Hepatocyte (in vitro differentiated cells): ENCODE results near the gene SSTR1.

ENCODE experiments used
- CTCF ChIP-seq: fragments of 200-600 bp; sonication (generic); IDR thresholded peaks from 2 replicates; pipeline ENCODE4 v1.5.1; 2016; ENCODE audit warnings: antibody characterized with exemption, mild to moderate bottlenecking; ENCODE audit not compliant: poor library complexity
- EZH2phosphoT487 ChIP-seq: fragments of 200-600 bp; sonication (generic); IDR thresholded peaks from one replicate; pipeline ENCODE4 v1.6.1; 2018; ENCODE audit warnings: antibody characterized with exemption, mild to moderate bottlenecking, low read depth, moderate library complexity; ENCODE audit not compliant: unreplicated experiment, severe bottlenecking

DNA sequence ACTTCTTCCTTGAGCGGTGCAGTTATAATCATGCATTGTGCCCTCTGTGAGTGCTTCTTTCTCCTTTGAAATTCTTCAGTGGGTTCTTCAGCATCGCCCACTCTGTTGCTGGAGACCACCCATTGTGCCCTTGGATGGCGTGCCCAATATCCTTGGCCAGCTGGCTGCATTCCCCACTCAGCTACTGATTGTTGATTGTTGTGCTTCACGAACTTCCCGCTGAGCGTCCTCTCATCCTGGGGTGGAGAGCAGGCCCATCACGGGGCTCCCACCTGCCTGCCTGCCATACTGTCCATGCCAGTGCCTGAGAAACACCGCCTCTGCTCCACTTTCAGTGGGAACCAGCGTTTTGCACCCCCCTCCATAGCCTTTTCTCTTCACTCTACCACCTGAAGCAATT lies 8.6 kb upstream of the SSTR1 start:
- TF ChIP-seq CTCF (no peak), EZH2phosphoT487 (no peak)
